Endothelial cell of umbilical vein (primary cell): ENCODE results near the gene PDIA5.

Experiments
- CTCF ChIP-seq, 2 donors: IDR thresholded peaks; 1 replicate in 1 of 2; 2 replicates in 1 of 2; pipeline ENCODE4 v1.5.1; 2011; ENCODE audit warnings: low read length in 2 of 2, mild to moderate bottlenecking in 2 of 2, moderate library complexity in 2 of 2, control low read depth in 1 of 2, inconsistent platforms in 1 of 2, low read depth in 1 of 2; ENCODE audit not compliant: insufficient read depth in 1 of 2; ENCODE audit errors: extremely low read depth in 1 of 2
- FOS ChIP-seq: IDR thresholded peaks from 2 replicates; pipeline ENCODE4 v1.6.1; 2011; ENCODE audit warnings: mild to moderate bottlenecking, low read length, moderate library complexity, borderline replicate concordance; ENCODE audit not compliant: insufficient read depth
- POLR2AphosphoS5 ChIP-seq: IDR thresholded peaks from 2 replicates; pipeline ENCODE4 v1.6.1; 2012; ENCODE audit warnings: low read depth, mild to moderate bottlenecking, control low read depth, low read length, moderate library complexity; ENCODE audit not compliant: insufficient read depth

GRCh38 chr3:123050666-123051065, 16.2 kb upstream of the PDIA5 start:
- TF ChIP-seq CTCF (IDR thresholded peaks at IDR 0.05; ENCODE audit: extremely low read depth in 1 of 2, insufficient read depth in 1 of 2, low read depth in 1 of 2, low read length in 2 of 2) = no peak
- no peak for TF ChIP-seq FOS
- TF ChIP-seq POLR2AphosphoS5 = no peak
